ENCODE measurements around the gene NUP133.
"Not testable (repeated sequence)": the region's sequence is repeated elsewhere in the genome, so short reads cannot be mapped to it uniquely, and the experiment has no call there.

NUP133 gene

GRCh38 chr1:229448845-229449244 lies 59.3 kb downstream of the NUP133 start:
- DNase-seq (ENCODE audit: low read depth), result no peak

DNA sequence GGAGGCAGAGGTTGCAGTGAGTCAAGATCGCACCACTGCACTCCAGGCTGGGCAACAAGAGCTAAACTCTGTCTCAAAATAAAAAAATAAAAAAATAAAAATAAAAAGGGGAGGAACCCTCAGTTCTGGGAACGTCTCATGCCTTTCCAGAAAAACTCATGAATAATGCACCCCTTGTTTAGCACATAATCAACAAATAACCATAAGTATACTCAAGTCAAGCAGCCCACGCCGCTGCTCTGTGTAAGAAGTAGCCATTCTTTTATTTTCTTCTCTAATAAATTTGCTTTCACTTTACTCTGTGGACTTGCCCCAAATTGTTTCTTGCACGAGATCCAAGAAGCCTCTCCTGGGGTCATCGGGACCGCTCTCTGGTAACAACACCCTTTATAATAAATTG lies 59.8 kb downstream of the NUP133 start:
- no peak for DNase-seq (ENCODE audit: low read depth)

GRCh38 chr1:229447809-229448252 lies 60.3 kb downstream of the NUP133 start:
- no peak for DNase-seq (ENCODE audit: low read depth)

DNA sequence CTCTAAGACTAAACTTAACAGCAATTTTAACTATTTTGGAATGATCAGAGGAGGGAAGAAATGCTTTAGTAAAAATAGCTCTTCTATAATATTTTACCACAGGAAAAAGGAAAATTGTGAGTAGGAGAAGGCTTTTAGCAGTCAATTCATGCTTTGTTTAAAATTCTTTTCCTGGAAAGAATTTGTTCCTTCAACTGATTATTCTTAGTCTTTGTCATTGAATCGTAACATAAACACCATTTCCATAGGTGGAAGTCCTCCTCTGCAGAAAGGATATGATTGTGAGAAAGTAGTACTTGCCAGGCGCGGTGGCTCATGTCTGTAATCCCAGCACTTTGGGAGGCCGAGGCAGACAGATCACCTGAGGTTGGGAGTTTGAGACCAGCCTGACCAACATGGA lies 62.3 kb downstream of the NUP133 start:
- DNase-seq (ENCODE audit: low read depth), result no peak

DNA sequence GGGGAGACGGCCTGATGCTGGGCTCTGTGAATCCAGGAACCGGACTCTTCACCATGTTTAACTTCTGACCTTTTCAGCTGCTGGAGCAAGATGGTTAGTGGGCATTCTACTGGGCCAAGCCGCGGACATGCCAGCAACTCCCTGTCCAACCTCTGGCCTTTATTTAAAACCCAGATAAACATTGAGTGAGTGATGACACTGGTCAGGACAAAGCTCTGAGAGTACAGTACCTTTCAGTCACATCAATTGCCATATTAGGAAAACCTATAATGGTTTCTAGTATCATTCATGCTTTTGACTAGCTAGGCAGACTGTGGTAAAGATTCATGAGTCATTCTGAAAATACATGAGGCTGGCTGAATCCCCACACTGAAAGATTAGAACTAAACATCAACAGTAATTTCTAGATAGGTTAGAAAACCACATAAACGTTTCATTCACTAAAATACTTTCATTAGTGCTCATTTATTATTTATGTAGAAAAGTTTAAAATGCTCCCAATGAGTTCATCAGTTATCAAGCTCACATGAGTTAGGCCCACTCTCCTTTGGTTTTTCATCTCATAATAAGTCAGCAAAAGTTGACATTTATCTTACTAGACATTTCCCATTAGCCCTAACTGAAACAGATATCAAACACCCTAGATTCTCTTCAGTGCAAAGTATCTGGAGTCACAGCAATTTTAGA lies 67.1 kb downstream of the NUP133 start:
- no peak for DNase-seq (ENCODE audit: low read depth)

- no peak for DNase-seq (ENCODE audit: low read depth)
Observed at GRCh38 chr1:229438021-229438420, 70.1 kb downstream of the NUP133 start.

- no peak for DNase-seq (ENCODE audit: low read depth)
Observed at GRCh38 chr1:229437443-229437842, 70.7 kb downstream of the NUP133 start.

GRCh38 chr1:229436201-229436600 lies 71.9 kb downstream of the NUP133 start:
- no peak for DNase-seq (ENCODE audit: low read depth)

GRCh38 chr1:229434641-229435051 lies 73.5 kb downstream of the NUP133 start:
- no peak for DNase-seq (ENCODE audit: low read depth)

- no peak for DNase-seq (ENCODE audit: low read depth)
Observed at GRCh38 chr1:229434005-229434640, 74.0 kb downstream of the NUP133 start, which contains the start of gene ACTA1. Gene ACTA1, minus strand, starts transcription at chr1:229434094. Its CDS starts 979 bp downstream, at chr1:229433115.

DNA sequence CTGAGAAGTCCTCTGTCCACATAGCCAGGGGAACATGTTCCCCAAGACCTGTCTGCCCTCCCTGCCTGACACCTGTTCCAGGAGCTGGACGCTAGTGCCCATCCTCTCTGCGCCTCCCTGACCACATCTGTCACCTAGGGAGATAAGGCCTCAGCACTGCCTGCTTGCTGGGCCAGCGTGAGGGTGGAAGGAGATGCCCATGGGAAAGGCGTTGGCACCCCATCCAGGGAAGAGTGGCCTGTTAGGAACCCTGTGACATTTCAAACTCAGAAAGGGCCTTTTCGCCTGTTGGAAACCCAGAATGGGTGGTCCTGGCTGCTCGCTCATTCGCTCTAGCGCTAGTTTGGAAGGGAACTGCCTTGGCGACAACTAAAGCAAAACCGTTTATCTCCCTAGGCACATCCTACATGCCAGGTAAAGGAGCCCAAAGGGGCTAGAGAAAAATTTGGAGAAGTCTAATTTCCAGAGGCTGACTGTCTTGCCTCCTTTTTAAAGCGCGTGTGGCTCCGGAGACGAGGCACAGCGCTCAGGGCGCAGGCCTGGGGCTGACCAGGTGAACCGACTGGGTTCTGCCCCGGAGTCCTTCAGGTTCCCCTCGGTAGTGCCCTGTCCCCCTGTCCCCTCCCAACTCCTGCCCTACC lies 74.7 kb downstream of the NUP133 start:
- no peak for DNase-seq (ENCODE audit: low read depth)

GRCh38 chr1:229432905-229433304 lies 75.2 kb downstream of the NUP133 start:
- no peak for DNase-seq (ENCODE audit: low read depth)

GRCh38 chr1:229432116-229432461 lies 76.1 kb downstream of the NUP133 start:
- DNase-seq (ENCODE audit: low read depth), result no peak

GRCh38 chr1:229431284-229432115 lies 76.6 kb downstream of the NUP133 start:
- no peak for DNase-seq (ENCODE audit: low read depth)

GRCh38 chr1:229430761-229431283 lies 77.3 kb downstream of the NUP133 start:
- no peak for DNase-seq (ENCODE audit: low read depth)

DNA sequence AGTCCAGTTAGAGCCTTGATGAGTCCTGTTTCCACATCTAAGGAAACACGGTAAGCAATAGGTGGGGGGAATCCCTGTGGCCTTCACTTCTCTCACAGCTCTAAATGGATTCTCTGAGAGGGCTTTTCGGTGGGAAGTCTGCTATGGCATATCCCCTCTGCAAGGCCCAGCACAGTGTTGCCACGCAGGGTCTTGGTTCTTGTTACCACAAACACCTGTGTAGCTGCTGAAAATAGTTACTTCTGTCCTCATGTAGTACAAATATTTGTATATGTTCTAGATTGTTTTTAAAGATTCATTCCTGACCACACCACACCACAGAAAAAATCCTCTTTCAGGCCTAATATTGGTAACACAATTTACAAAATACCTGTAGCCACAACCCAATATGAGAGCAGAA lies 79.9 kb downstream of the NUP133 start:
- DNase-seq (ENCODE audit: low read depth), result no peak

- DNase-seq (ENCODE audit: low read depth), result no peak
Observed at GRCh38 chr1:229427572-229427971, 80.6 kb downstream of the NUP133 start.

DNA sequence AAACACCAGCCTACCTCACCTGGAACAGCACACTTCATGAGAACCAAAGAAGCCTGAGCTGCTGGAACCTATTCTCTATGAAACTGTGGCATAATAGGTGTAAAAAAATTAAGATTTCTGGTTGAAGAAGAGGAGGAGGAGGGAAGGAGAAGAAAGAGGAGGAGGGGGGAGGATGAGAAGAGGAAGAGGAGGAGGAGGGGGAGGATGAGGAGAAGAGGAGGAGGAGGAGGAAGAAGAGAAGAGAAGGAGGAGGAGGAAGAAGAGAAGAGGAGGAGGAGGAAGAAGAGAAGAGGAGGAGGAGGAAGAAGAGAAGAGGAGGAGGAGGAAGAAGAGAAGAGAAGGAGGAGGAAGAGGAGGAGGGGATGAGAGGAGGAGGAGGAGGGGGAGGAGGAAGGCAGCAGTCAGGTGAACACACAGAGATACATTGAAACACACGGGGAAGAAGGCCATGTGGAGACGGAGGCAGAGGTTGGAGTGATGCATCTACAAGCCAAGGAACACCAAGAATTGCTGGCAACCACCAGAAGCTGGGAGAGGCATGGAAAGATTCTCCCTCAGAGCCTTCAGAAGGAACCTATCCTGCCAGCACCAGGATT lies 82.5 kb downstream of the NUP133 start:
- DNase-seq (ENCODE audit: low read depth), result no peak

- DNase-seq (ENCODE audit: low read depth), result no peak
Observed at GRCh38 chr1:229420765-229421164, 87.4 kb downstream of the NUP133 start.

DNA sequence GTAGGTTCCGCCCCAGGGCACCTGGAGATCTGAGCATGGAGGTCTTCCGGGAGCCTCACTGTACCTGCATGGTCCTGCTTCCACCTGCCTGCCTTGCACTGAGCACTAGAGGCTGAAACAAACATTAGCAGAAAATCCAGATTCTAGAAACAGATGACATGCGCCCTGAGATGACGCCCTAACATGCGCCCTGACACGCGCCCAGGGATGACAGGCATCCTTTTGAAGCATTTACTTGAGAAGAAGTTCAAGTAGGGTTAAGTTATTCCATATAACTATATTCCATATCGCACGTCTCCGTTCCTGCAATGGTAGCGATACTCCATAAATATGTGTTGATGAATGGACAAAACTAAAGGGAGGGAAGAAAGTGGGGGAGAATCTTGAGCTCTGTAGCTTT lies 87.9 kb downstream of the NUP133 start:
- DNase-seq (ENCODE audit: low read depth), result no peak

DNA sequence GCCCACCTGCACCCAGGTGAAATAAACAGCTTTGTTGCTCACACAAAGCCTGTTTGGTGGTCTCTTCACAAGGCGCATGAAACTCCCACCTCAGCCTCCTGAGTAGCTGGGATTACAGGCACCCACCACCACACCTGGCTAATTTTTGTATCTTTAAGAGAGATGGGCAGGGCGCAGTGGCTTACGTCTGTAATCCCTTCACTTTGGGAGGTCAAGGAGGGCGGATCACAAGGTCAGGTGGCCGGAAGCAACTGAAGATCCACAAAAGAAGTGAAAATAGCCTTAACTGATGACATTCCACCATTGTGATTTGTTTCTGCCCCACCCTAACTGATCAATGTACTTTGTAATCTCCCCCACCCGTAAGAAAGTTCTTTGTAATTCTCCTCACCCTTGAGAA lies 89.6 kb downstream of the NUP133 start:
- DNase-seq (ENCODE audit: low read depth), result not testable (repeated sequence)

DNA sequence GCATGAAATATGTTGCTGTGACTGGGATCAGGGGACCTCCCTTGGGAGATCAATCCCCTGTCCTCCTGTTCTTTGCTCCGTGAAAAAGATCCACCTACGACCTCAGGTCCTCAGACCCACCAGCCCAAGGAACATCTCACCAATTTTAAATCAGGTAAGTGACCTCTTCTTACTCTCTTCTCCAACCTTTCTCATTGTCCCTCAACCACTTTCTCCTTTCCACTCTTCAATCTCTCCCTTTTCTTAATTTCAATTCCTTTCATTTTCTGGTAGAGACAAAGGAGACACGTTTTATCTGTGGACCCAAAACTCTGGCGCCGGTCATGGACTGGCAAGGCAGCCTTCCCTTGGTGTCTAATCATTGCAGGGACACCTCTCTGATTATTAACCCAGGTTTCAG lies 95.3 kb downstream of the NUP133 start:
- DNase-seq (ENCODE audit: low read depth), result not testable (repeated sequence)

Data from T-helper 22 cell (primary cell).